Measurements from ENCODE around the gene ELOVL3. TPM values are rescaled to one million over a fixed set of nuclear protein-coding genes. Genes with fewer than 3 reads are reported as not detected.

ELOVL3 gene
- total and polyA plus RNA-seq, 2 of the 4 experiments (the other 2 are of a cell fraction) = 0.09 to 0.36 TPM

DNA sequence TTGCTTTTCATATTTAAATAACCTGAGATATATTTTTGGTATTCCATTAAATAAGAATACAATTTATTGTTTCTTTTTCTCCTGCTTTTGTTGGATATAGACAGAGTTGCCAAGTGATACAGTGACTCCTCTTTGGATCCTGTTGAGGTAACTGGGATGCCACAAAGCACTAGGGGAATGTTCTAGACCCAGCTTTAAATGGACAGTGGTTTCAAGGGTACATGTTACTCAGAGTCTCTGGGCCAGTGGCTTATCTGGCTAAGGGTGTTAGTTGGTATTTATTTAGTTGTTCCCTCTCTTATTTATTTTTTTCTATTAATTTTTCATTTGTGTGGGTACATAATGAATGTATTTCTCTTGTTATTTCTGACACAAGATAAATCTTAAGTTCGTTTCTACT lies 28.3 kb downstream of the ELOVL3 start:
- in situ Hi-C loops (cut with MboI; ENCODE audit: low sequenced_read_pairs) = no loop called here

More for the DNA sequence above, 28.3 kb downstream of the ELOVL3 start:
- Histone ChIP-seq H2BK15ac (ENCODE audit: low read depth, low read length) (no peak overlapping the region), H2BK5ac (ENCODE audit: low read depth, low read length, poor library complexity, severe bottlenecking) (no peak overlapping the region), H3K36me3 (ENCODE audit: control insufficient read depth, insufficient read depth, low read length) (peaks cover 6% of the 10 kb centered on the region; the same call in 1 of the 2 replicates), H4K91ac (ENCODE audit: insufficient read depth, low read depth, low read length) (no peak overlapping the region), H3K4me3 (ENCODE audit: insufficient read depth, low read depth, low read length) (no peak overlapping the region), H3K79me1 (ENCODE audit: low read depth in 1 of 2, low read length in 2 of 2) (peaks cover 11 to 80% of the 10 kb centered on the region in 2 experiments), H3K4me1 (ENCODE audit: control insufficient read depth, insufficient read depth, low read length) (no peaks in the 10 kb centered on the region), H2AFZ (replicated peaks; ENCODE audit: low read length, poor library complexity) (no peak overlapping the region), H2BK20ac (ENCODE audit: low read depth, low read length) (no peak overlapping the region), H3K9me3 (ENCODE audit: control insufficient read depth, insufficient read depth, low read length) (no peaks in the 10 kb centered on the region), H3K4me2 (ENCODE audit: low read depth, low read length) (no peak overlapping the region), H3K18ac (ENCODE audit: low read depth, low read length) (no peak overlapping the region), H3K9me1 (ENCODE audit: insufficient read depth, low read length) (peaks cover 13% of the 10 kb centered on the region), H3K27ac (ENCODE audit: insufficient read depth, low read length) (no peak overlapping the region), H4K5ac (ENCODE audit: low read depth, low read length) (no peak overlapping the region), H3K14ac (replicated peaks; ENCODE audit: low read depth, low read length) (no peak overlapping the region), H3K9ac (ENCODE audit: low read depth, low read length) (no peak overlapping the region), H3K4ac (ENCODE audit: low read depth, low read length) (no peak overlapping the region), H2AK9ac (replicated peaks; ENCODE audit: low read depth, low read length, poor library complexity) (no peak overlapping the region), H3K27me3 (ENCODE audit: control insufficient read depth, insufficient read depth, low read length) (no peaks in the 10 kb centered on the region), H3K23ac (ENCODE audit: low read depth, low read length) (no peak overlapping the region), H4K20me1 (ENCODE audit: insufficient read depth, low read length) (peaks cover 87% of the 10 kb centered on the region), H3K56ac (ENCODE audit: extremely low read depth, insufficient read depth, low read length) (no peak overlapping the region), H4K8ac (ENCODE audit: low read depth in 2 of 2, low read length in 2 of 2) (no peak overlapping the region), H2AK5ac (ENCODE audit: low read depth, low read length) (no peak overlapping the region), H2BK120ac (ENCODE audit: low read depth, low read length) (no peak overlapping the region)
- BruUV-seq (replicated peaks) = no TSS peak
- no peak for TF ChIP-seq MAZ (IDR thresholded peaks at IDR 0.05; ENCODE audit: borderline replicate concordance, low read depth, low read length)
- TF ChIP-seq, protein P1, sequence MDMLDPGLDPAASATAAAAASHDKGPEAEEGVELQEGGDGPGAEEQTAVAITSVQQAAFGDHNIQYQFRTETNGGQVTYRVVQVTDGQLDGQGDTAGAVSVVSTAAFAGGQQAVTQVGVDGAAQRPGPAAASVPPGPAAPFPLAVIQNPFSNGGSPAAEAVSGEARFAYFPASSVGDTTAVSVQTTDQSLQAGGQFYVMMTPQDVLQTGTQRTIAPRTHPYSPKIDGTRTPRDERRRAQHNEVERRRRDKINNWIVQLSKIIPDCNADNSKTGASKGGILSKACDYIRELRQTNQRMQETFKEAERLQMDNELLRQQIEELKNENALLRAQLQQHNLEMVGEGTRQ (IDR thresholded peaks at IDR 0.05; ENCODE audit: low read depth, low read length) = no peak
- no peak for TF ChIP-seq MXI1 (IDR thresholded peaks at IDR 0.05; ENCODE audit: borderline replicate concordance, low read depth, low read length)
- TF ChIP-seq, protein P2, sequence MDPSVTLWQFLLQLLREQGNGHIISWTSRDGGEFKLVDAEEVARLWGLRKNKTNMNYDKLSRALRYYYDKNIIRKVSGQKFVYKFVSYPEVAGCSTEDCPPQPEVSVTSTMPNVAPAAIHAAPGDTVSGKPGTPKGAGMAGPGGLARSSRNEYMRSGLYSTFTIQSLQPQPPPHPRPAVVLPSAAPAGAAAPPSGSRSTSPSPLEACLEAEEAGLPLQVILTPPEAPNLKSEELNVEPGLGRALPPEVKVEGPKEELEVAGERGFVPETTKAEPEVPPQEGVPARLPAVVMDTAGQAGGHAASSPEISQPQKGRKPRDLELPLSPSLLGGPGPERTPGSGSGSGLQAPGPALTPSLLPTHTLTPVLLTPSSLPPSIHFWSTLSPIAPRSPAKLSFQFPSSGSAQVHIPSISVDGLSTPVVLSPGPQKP (IDR thresholded peaks at IDR 0.05; ENCODE audit: borderline replicate concordance, low read depth, low read length) = no peak
- TF ChIP-seq RAD21 (IDR thresholded peaks at IDR 0.05; ENCODE audit: low read length) = no peak
- TF ChIP-seq RFX5 (IDR thresholded peaks at IDR 0.05; ENCODE audit: low read depth, low read length) = no peak
- no peak for TF ChIP-seq BHLHE40 (IDR thresholded peaks at IDR 0.05; ENCODE audit: low read depth, low read length)
- TF ChIP-seq NFE2L2 (IDR thresholded peaks at IDR 0.05; ENCODE audit: low read depth, low read length) = no peak
- TF ChIP-seq CEBPB (IDR thresholded peaks at IDR 0.05; ENCODE audit: low read depth, low read length) = no peak
- no peak for TF ChIP-seq SMC3 (IDR thresholded peaks at IDR 0.05; ENCODE audit: low read depth, low read length)
- no peak for TF ChIP-seq POLR2A (IDR thresholded peaks at IDR 0.05; ENCODE audit: low read depth, low read length)
- no peak for TF ChIP-seq RCOR1 (IDR thresholded peaks at IDR 0.05; ENCODE audit: insufficient replicate concordance, low read length)
- ChIA-PET CTCF (no interaction called here), POLR2A (ENCODE audit: unreplicated experiment) (interaction anchor here (0.6 kb wide), 1 partner anchor 11 kb away, joined by 3 read pairs; no protein-coding TSS in a partner anchor)
- DNase-seq (no peak), ATAC-seq (ENCODE audit: low read depth) (no peak)
- dilution Hi-C loops (cut with HindIII; ENCODE audit: low sequenced_read_pairs, unreplicated experiment) = no loop called here
- intact Hi-C loops (cut with micrococcal nuclease) = no loop called here
- WGBS, 2 experiments (ENCODE audit: extremely low coverage in 2 of 2, insufficient read length in 1 of 2) = no CpG with 5 or more reads among the region's 1 CpG

Data from IMR-90 (cell line).